Measurements from ENCODE around the gene FOXA1. TPM values are rescaled to one million over a fixed set of nuclear protein-coding genes. Genes with fewer than 3 reads are reported as not detected.

Gene FOXA1
- total RNA-seq, 4 donors from 2014 or later, result 5.1 TPM; not detected in 3

GRCh38 chr14:37544407-37544806 lies 50.6 kb downstream of the FOXA1 start:
- no peak for ATAC-seq
- Histone ChIP-seq H3K27ac (no peak overlapping the region), H3K9me3 (no peaks in the 10 kb centered on the region), H3K27me3 (no peaks in the 10 kb centered on the region), H3K36me3 (no peaks in the 10 kb centered on the region), H3K4me3 (no peak overlapping the region), H3K4me1 (no peaks in the 10 kb centered on the region)
- TF ChIP-seq EP300 (IDR thresholded peaks at IDR 0.05), result no peak
- no peak for TF ChIP-seq POLR2A (IDR thresholded peaks at IDR 0.05)
- TF ChIP-seq CTCF (IDR thresholded peaks at IDR 0.05), result no peak
- no peak for TF ChIP-seq POLR2AphosphoS5 (IDR thresholded peaks at IDR 0.05)
- WGBS, 2 donors (ENCODE audit: low coverage in 1 of 2), result 37 to 82% methylated on average over 2 of the region's 2 CpGs

- H3K4me3 ChIP-seq, result no peak overlapping the region
- H3K27me3 ChIP-seq, result no peaks in the 10 kb centered on the region
- TF ChIP-seq POLR2A (IDR thresholded peaks at IDR 0.05) (no peak), POLR2AphosphoS5 (IDR thresholded peaks at IDR 0.05) (no peak), CTCF (IDR thresholded peaks at IDR 0.05) (no peak), EP300 (IDR thresholded peaks at IDR 0.05) (no peak)
- WGBS, 2 donors (ENCODE audit: low coverage in 1 of 2), result 93 to 100% methylated on average over 1 of the region's 1 CpG
- H3K27ac ChIP-seq, result no peak overlapping the region
- no peaks in the 10 kb centered on the region for H3K9me3 ChIP-seq
- H3K36me3 ChIP-seq, result no peaks in the 10 kb centered on the region
- H3K4me1 ChIP-seq, result no peaks in the 10 kb centered on the region
- ATAC-seq, result no peak
Measured at GRCh38 chr14:37539992-37540391, 55.1 kb downstream of the FOXA1 start.

Other genes starting within 250 kb of the FOXA1 start
- 1 to 10 TPM in 1 of 4 donors, under 1 TPM in 1, not detected in 2; 0.31 to 1.1 TPM for gene TTC6, start 380 bp upstream of the FOXA1 start, total RNA-seq

All from gastroesophageal sphincter (tissue), 4 donors.